Progenitor cell of endocrine pancreas (in vitro differentiated cells): ENCODE data around the gene CCDC69. TPM values are rescaled to one million over a fixed set of nuclear protein-coding genes. Genes with fewer than 3 reads are reported as not detected.
A peak's percentile ranks its signal among the peaks of the same experiment; 100 is the strongest.

Experiments
- DNase-seq: peaks from one replicate; pipeline ENCODE4 v3.0.0; 2021; ENCODE audit warnings: low spot score; ENCODE audit not compliant: unreplicated experiment
- H3K27ac Mint-ChIP-seq: 2 replicates; pipeline ENCODE4 v1.8.0; 2021; ENCODE audit warnings: mild to moderate bottlenecking, moderate library complexity, mixed read lengths
- H3K27me3 Mint-ChIP-seq: 2 replicates; pipeline ENCODE4 v1.8.0; 2021; ENCODE audit warnings: mixed read lengths
- H3K36me3 Mint-ChIP-seq: 2 replicates; pipeline ENCODE4 v1.8.0; 2022; ENCODE audit warnings: mixed read lengths; ENCODE audit not compliant: insufficient read depth
- H3K4me1 Mint-ChIP-seq: 2 replicates; pipeline ENCODE4 v1.8.0; 2021; ENCODE audit warnings: low read depth, mixed read lengths
- H3K4me3 Mint-ChIP-seq: 2 replicates; pipeline ENCODE4 v1.8.0; 2021; ENCODE audit warnings: low read depth, mild to moderate bottlenecking, moderate library complexity, mixed read lengths
- H3K9me3 Mint-ChIP-seq: 2 replicates; pipeline ENCODE4 v1.8.0; 2021; ENCODE audit warnings: low read depth, mixed read lengths
- total RNA-seq: library from RNA; stranded (reverse); gene quantifications from 2 replicates; pipeline ENCODE4 v1.2.1, GENCODE V29; 2021
- TF ChIP-seq, protein P1 (sequence below): fragments of 200-600 bp; sonication (generic); IDR thresholded peaks from one replicate; pipeline ENCODE4 v1.5.0; 2021; ENCODE audit warnings: antibody characterized with exemption, mild to moderate bottlenecking; ENCODE audit not compliant: unreplicated experiment

Gene CCDC69
- total RNA-seq, 1 donor from 2014 or later, result 4.6 TPM

DNA sequence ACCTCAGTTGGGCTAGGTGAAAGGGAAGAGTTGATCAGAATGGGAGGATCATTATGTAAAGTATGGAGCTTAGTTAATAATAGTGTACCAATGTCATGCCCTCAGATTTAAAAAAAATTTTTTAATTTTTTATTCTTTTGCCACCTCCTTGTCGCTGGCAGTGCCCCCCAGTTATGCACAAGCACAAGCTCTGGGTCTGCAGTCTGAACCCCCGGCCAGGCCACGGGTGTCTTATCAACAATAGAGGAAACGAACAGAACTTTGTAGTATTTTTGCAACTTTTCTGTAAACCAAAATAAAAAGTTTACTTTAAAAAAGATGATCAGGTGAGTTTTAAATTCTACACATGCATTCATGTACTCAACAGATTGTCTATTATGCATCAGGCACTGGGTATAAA, 27.7 kb upstream of the CCDC69 start:
- DNase-seq, result no peak
- TF ChIP-seq, protein P1, sequence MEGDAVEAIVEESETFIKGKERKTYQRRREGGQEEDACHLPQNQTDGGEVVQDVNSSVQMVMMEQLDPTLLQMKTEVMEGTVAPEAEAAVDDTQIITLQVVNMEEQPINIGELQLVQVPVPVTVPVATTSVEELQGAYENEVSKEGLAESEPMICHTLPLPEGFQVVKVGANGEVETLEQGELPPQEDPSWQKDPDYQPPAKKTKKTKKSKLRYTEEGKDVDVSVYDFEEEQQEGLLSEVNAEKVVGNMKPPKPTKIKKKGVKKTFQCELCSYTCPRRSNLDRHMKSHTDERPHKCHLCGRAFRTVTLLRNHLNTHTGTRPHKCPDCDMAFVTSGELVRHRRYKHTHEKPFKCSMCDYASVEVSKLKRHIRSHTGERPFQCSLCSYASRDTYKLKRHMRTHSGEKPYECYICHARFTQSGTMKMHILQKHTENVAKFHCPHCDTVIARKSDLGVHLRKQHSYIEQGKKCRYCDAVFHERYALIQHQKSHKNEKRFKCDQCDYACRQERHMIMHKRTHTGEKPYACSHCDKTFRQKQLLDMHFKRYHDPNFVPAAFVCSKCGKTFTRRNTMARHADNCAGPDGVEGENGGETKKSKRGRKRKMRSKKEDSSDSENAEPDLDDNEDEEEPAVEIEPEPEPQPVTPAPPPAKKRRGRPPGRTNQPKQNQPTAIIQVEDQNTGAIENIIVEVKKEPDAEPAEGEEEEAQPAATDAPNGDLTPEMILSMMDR, result no peak
- Mint-ChIP-seq H3K27me3 (no peaks in the 10 kb centered on the region), H3K4me1 (peaks cover 8% of the 10 kb centered on the region), H3K4me3 (peak overlapping the region; percentile 10), H3K27ac (peak overlapping the region; percentile 77), H3K9me3 (no peaks in the 10 kb centered on the region), H3K36me3 (no peaks in the 10 kb centered on the region)

GRCh38 chr5:151251001-151251551, 27.2 kb upstream of the CCDC69 start:
- Mint-ChIP-seq H3K4me3 (peak overlapping the region; percentile 18), H3K27ac (peak overlapping the region; percentile 77), H3K27me3 (no peaks in the 10 kb centered on the region), H3K36me3 (no peaks in the 10 kb centered on the region), H3K4me1 (peaks cover 8% of the 10 kb centered on the region), H3K9me3 (no peaks in the 10 kb centered on the region)
- DNase-seq, result no peak
- TF ChIP-seq, protein P1, result no peak

GRCh38 chr5:151250346-151251000, 26.6 kb upstream of the CCDC69 start:
- DNase-seq, result no peak
- TF ChIP-seq, protein P1, result no peak
- Mint-ChIP-seq H3K36me3 (no peaks in the 10 kb centered on the region), H3K4me3 (peak overlapping the region; percentile 18), H3K27me3 (no peaks in the 10 kb centered on the region), H3K4me1 (peaks cover 8% of the 10 kb centered on the region), H3K27ac (no peak overlapping the region), H3K9me3 (no peaks in the 10 kb centered on the region)

GRCh38 chr5:151249281-151249680, 25.4 kb upstream of the CCDC69 start:
- Mint-ChIP-seq H3K9me3 (no peaks in the 10 kb centered on the region), H3K36me3 (no peaks in the 10 kb centered on the region), H3K27me3 (no peaks in the 10 kb centered on the region), H3K27ac (no peak overlapping the region), H3K4me3 (no peak overlapping the region), H3K4me1 (peaks cover 8% of the 10 kb centered on the region)
- no peak for DNase-seq
- TF ChIP-seq, protein P1, result no peak

DNA sequence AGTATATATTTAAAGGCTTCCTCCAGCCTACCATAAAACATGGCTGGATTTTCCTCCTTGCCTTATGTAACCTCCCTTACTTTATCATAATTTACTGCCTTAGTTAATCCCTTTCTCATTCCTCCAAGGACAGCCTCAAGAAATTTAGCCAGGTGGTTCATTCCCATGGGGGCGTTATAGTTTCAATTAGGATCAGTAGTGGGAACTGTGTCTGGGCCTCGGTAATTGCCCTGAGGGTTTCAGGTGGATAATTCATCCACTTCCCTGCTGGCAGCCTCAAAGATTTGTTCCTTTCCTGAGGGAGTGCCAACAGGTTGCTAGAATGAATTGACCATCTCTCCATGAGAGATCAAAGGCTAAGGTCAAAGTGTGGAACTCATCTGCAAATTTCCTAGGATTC, 24.8 kb upstream of the CCDC69 start:
- Mint-ChIP-seq H3K27me3 (no peaks in the 10 kb centered on the region), H3K27ac (no peak overlapping the region), H3K4me3 (no peak overlapping the region), H3K36me3 (no peaks in the 10 kb centered on the region), H3K4me1 (peaks cover 4% of the 10 kb centered on the region), H3K9me3 (no peaks in the 10 kb centered on the region)
- TF ChIP-seq, protein P1, result no peak
- no peak for DNase-seq
